ENCODE data around the gene RNF222.

Gene RNF222, protein sequence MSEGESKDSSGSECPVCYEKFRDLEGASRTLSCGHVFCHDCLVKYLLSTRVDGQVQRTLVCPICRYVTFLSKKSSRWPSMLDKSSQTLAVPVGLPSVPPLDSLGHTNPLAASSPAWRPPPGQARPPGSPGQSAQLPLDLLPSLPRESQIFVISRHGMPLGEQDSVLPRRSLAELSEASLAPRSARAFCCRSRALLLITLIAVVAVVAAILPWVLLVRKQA

DNA sequence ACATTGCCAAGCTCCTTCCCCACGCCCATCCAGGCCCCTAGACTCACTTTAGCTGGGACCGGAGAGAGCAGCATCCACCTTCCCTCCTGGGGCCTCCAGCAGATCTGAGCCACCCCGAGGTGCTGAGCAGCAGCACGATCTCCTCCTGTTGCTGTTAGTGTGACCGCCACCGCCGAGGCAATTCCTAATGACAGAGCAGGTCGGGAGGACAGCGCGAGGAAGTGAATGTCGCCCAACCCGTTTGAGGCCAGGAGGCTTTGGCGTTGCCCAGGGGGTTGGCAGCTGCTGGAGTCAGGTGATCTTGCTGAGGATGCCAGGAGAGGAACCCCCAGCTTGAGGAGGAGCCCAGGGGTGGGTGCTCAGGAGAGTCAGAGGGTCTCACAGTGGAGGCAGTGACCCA is at the start of gene RNF222:
TSS of gene RNF222 (minus strand) at position 192 of the 400 bp plus-strand sequence. CDS start 4,366 bp downstream, outside the sequence.
- H3K4me3 Mint-ChIP-seq: no peak within 1 kb of the TSS
- H3K27me3 Mint-ChIP-seq: peaks cover 34% of the 10 kb centered on the region
- H3K36me3 Mint-ChIP-seq: no peaks in the 10 kb centered on the region
- H3K9me3 Mint-ChIP-seq: no peaks in the 10 kb centered on the region
- no peak within 1 kb of the TSS for H3K27ac Mint-ChIP-seq
- ATAC-seq: no peak
- peaks cover 10% of the 10 kb centered on the region for H3K4me1 Mint-ChIP-seq

DNA sequence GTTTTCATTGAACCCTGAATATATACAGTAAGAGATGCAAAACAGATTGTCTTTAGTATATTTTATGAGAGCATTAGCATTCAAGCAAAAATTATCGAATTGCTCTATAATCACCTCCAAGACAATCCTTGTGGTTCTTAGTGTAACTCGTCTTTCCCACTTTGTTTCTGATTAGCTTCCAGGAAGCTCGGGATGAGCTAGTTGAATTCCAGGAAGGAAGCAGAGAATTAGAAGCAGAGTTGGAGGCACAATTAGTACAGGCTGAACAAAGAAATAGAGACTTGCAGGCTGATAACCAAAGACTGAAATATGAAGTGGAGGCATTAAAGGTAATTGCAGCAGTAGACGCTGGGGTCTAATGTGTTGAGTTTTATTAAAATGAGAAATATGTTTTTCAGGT is 47.9 kb upstream of the RNF222 start:
- ATAC-seq: no peak
- H3K36me3 Mint-ChIP-seq: peaks cover 53% of the 10 kb centered on the region

GRCh38 chr17:8444494-8444893 is 46.9 kb upstream of the RNF222 start:
- no peak for ATAC-seq
- H3K9me3 Mint-ChIP-seq: no peaks in the 10 kb centered on the region

More for the DNA sequence above, 47.9 kb upstream of the RNF222 start:
- no peaks in the 10 kb centered on the region for H3K27me3 Mint-ChIP-seq
- H3K9me3 Mint-ChIP-seq: no peaks in the 10 kb centered on the region
- peaks cover 32% of the 10 kb centered on the region for H3K4me1 Mint-ChIP-seq
- H3K27ac Mint-ChIP-seq: no peak overlapping the region
- no peak overlapping the region for H3K4me3 Mint-ChIP-seq

GRCh38 chr17:8443756-8444155 is 46.1 kb upstream of the RNF222 start:
- Mint-ChIP-seq H3K36me3 (peaks cover 45% of the 10 kb centered on the region), H3K27ac (no peak overlapping the region), H3K4me1 (peaks cover 43% of the 10 kb centered on the region), H3K4me3 (no peak overlapping the region), H3K9me3 (no peaks in the 10 kb centered on the region), H3K27me3 (no peaks in the 10 kb centered on the region)
- no peak for ATAC-seq

More at GRCh38 chr17:8444494-8444893, 46.9 kb upstream of the RNF222 start:
- Mint-ChIP-seq H3K4me1 (peaks cover 40% of the 10 kb centered on the region), H3K4me3 (no peak overlapping the region), H3K27ac (no peak overlapping the region), H3K27me3 (no peaks in the 10 kb centered on the region), H3K36me3 (peaks cover 49% of the 10 kb centered on the region)

GRCh38 chr17:8442310-8442709 is 44.7 kb upstream of the RNF222 start:
- Mint-ChIP-seq H3K36me3 (peaks cover 32% of the 10 kb centered on the region), H3K4me3 (no peak overlapping the region), H3K9me3 (no peaks in the 10 kb centered on the region), H3K4me1 (peaks cover 43% of the 10 kb centered on the region), H3K27me3 (no peaks in the 10 kb centered on the region), H3K27ac (peak overlapping the region; percentile 20)
- ATAC-seq: no peak

DNA sequence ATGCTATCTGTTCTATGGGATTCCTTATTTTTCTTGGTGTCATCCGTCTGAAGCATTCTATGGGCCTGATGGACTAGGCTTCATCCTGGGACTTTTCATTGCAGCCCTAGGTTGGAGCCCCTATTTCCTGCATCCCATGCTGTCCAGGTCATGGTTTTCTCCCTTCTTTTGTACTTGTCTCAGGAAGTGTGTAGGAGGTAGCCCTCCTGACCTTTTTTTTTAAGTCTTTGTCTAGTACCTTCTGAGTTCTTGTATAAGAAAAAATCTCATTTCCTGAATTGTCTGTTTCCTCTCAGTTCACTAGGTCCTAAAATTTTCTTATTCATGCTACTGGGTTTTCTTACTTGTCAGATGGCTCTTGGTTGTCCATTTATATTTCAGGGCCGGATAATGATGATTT is 44.1 kb upstream of the RNF222 start:
- no peak overlapping the region for H3K4me3 Mint-ChIP-seq
- H3K4me1 Mint-ChIP-seq: peaks cover 46% of the 10 kb centered on the region
- H3K36me3 Mint-ChIP-seq: peaks cover 25% of the 10 kb centered on the region

GRCh38 chr17:8439681-8440080 is 42.1 kb upstream of the RNF222 start:
- Mint-ChIP-seq H3K27me3 (no peaks in the 10 kb centered on the region), H3K4me1 (peaks cover 56% of the 10 kb centered on the region), H3K36me3 (peaks cover 17% of the 10 kb centered on the region), H3K27ac (no peak overlapping the region), H3K4me3 (no peak overlapping the region), H3K9me3 (no peaks in the 10 kb centered on the region)
- no peak for ATAC-seq

More for the DNA sequence above, 44.1 kb upstream of the RNF222 start:
- Mint-ChIP-seq H3K27ac (peak overlapping the region; percentile 20), H3K27me3 (no peaks in the 10 kb centered on the region), H3K9me3 (no peaks in the 10 kb centered on the region)
- no peak for ATAC-seq

DNA sequence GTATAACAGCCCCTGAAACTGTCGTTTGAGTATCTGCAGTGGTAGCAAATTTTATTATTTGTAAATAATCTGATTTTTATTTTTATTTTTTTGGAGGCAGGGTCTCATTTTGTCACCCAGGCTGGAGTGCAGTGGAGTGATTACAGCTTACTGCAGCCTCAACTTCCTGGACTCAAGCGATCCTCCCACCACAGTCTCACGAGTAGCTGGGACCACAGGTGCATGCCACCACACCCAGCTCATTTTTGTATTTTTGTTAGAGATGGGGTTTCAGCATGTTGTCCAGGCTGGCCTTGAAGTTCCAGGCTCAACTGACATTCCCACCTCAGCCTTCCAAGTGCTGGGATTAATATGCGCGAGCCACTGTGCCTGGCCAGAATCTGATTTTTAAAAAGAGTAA is 40.8 kb upstream of the RNF222 start:
- no peak overlapping the region for H3K27ac Mint-ChIP-seq
- no peak overlapping the region for H3K4me3 Mint-ChIP-seq
- no peaks in the 10 kb centered on the region for H3K27me3 Mint-ChIP-seq
- ATAC-seq: no peak
- peaks cover 45% of the 10 kb centered on the region for H3K4me1 Mint-ChIP-seq
- peaks cover 8% of the 10 kb centered on the region for H3K36me3 Mint-ChIP-seq
- H3K9me3 Mint-ChIP-seq: no peaks in the 10 kb centered on the region

GRCh38 chr17:8436844-8437171 is 39.2 kb upstream of the RNF222 start:
- Mint-ChIP-seq H3K9me3 (no peaks in the 10 kb centered on the region), H3K27ac (peak overlapping the region; percentile 97), H3K27me3 (no peaks in the 10 kb centered on the region), H3K4me3 (peak overlapping the region; percentile 92), H3K36me3 (peaks cover 8% of the 10 kb centered on the region), H3K4me1 (peaks cover 36% of the 10 kb centered on the region)
- ATAC-seq: no peak

GRCh38 chr17:8436169-8436843 is 38.7 kb upstream of the RNF222 start:
- peak overlapping the region; percentile 97 for H3K27ac Mint-ChIP-seq
- ATAC-seq: peak; percentile 83
- H3K27me3 Mint-ChIP-seq: no peaks in the 10 kb centered on the region
- peak overlapping the region; percentile 92 for H3K4me3 Mint-ChIP-seq
- H3K36me3 Mint-ChIP-seq: peaks cover 6% of the 10 kb centered on the region
- H3K4me1 Mint-ChIP-seq: peaks cover 31% of the 10 kb centered on the region
- H3K9me3 Mint-ChIP-seq: no peaks in the 10 kb centered on the region

DNA sequence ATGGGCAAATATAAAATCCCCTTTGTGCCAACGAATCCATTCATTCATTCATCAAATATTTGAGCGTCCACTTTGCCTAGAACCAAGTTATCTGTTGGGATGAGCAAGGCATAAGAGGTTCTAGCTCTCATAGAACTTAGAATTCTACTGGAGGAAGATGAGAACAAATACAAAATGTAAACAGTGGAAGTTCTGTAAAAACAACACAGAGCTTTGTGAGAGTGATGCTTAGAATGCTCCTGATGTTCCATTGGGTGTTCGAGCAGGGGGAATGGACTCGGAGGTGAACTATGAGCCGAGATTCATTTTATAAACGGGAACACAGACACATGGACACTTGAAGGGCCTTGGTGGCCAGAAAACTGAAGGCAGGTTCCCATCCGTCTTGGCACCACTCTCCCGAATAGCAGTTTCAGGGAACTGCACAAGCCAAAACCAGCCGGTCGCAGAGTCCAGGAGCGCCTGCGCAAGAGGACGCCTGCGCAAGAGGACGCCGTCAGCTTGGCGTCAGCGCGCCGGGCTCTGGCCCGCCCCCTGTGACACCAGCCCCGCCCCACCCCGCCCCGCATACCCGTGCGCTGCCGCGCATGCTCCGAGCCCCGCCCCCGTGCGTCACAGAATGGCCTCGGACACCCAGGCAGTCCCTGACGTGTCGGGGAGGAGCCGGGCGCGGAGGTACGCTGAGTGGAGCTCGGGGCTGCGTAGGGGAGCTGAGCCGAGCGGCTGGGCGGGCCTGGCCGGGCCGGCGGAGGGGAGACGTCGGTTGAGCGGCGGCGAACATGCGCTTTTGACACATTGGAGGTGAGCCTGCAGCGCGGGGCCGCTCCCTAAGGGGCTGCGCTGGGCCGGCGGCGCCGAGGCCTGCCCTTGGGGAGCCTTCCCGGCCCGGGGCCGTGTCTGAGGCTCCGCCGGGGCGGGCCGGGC is 37.9 kb upstream of the RNF222 start, which contains the start of gene NDEL1:
TSS of gene NDEL1 (plus strand) at position 640 of the 924 bp plus-strand sequence. CDS start 8,388 bp downstream, outside the sequence.
- Mint-ChIP-seq H3K9me3 (no peaks in the 10 kb centered on the region), H3K4me1 (peaks cover 23% of the 10 kb centered on the region), H3K27ac (peak within 1 kb of the TSS; percentile 97), H3K36me3 (no peaks in the 10 kb centered on the region), H3K27me3 (no peaks in the 10 kb centered on the region), H3K4me3 (peak within 1 kb of the TSS; percentile 92)
- ATAC-seq: peak; percentile 99

DNA sequence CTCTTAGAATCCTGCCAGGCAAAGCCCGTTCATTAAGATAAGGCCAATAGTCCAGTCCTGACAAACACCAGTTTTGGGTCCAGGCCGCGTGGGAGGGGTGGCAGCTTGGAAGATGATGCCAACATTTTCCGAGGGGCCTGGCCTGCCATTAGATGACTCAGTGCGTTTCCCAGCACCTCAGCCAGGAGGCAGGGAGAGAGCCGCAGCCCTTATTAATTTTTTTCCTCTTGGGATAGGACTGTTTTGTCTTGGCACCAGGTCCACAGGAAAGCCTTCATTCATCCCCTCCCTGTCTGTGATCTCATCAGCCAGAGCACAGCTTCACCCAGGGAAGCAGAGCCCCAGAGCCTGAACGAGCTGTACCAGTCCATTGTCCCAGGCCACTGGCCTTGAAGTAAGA is 33.3 kb upstream of the RNF222 start:
- H3K9me3 Mint-ChIP-seq: no peaks in the 10 kb centered on the region
- H3K27ac Mint-ChIP-seq: no peak overlapping the region
- peaks cover 5% of the 10 kb centered on the region for H3K4me1 Mint-ChIP-seq
- ATAC-seq: no peak
- no peak overlapping the region for H3K4me3 Mint-ChIP-seq
- peaks cover 13% of the 10 kb centered on the region for H3K27me3 Mint-ChIP-seq
- no peaks in the 10 kb centered on the region for H3K36me3 Mint-ChIP-seq

DNA sequence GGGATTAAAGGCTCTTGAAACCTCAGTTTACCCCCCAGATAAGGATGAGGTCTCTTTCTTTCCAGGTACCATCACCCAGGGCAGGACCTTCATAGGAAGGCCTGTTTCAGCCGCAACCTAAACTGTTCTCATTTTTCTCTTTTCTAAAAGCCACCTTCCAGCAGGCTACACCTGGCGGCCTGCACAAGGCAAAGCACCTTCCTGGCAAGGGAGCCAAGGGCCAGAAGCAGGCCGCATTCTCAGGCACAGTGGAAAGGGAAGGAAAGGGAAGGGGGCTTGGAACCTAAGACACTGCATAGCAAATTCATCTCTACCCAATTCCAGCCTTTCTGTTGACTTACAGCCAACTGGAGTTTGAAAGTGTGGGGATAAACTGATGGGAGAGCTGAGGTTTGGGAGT is 29.2 kb upstream of the RNF222 start:
- Mint-ChIP-seq H3K36me3 (no peaks in the 10 kb centered on the region), H3K4me3 (no peak overlapping the region), H3K27me3 (peaks cover 43% of the 10 kb centered on the region), H3K9me3 (no peaks in the 10 kb centered on the region), H3K27ac (no peak overlapping the region), H3K4me1 (no peaks in the 10 kb centered on the region)
- ATAC-seq: no peak

DNA sequence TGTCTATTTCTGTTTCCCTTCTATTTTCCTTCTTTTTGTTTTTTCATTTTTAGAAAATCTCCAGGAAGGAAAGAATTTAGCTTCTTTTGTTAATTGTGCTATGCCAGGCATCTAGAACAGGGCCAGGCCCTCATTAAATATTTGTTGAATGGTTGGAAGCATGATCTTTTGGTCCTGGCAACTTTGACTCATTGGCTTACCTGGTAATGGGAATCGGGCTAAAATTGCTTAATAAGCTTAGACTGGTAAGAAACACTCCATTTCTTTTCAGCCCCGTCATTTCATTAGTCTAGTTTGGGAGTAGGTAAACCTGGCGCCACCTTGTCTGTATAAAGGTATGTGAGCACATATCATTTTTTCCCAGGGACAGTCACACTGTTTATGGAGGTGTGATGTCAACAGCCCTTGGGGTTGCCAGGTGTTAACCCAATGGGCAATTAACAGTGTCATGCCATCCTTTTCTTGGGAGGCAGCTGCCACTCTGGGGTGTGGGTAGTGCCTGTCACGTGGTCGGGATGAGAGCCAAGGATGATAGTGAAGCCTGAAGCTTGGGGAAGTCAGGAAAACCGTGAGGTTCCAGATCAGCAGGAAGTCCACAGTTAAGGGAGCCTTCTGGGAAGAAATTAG is 28.6 kb upstream of the RNF222 start:
- H3K4me3 Mint-ChIP-seq: no peak overlapping the region
- H3K9me3 Mint-ChIP-seq: no peaks in the 10 kb centered on the region
- no peak for ATAC-seq
- no peaks in the 10 kb centered on the region for H3K4me1 Mint-ChIP-seq
- H3K27ac Mint-ChIP-seq: no peak overlapping the region
- no peaks in the 10 kb centered on the region for H3K36me3 Mint-ChIP-seq
- H3K27me3 Mint-ChIP-seq: peaks cover 48% of the 10 kb centered on the region

GRCh38 chr17:8421571-8421970 is 23.9 kb upstream of the RNF222 start:
- Mint-ChIP-seq H3K4me1 (no peaks in the 10 kb centered on the region), H3K27ac (no peak overlapping the region), H3K4me3 (no peak overlapping the region), H3K27me3 (peaks cover 85% of the 10 kb centered on the region), H3K9me3 (peaks cover 8% of the 10 kb centered on the region), H3K36me3 (peaks cover 8% of the 10 kb centered on the region)
- no peak for ATAC-seq

Measured in stimulated activated memory B cell treated with anti-CD40 and anti-IgM and Interleukin-4, amounts not matched to agents 10 μg/mL and 1 μg/mL and 100 μg/mL, for 72 hours (primary cell).